WTC11 (cell line): Measurements from ENCODE around the gene ROMO1. TPM values are rescaled to one million over a fixed set of nuclear protein-coding genes. Genes with fewer than 3 reads are reported as not detected.

ENCODE experiments used
- ATAC-seq: fragments of 200-7000 bp; cut with Tn5 transposase; 2 replicates; pipeline ENCODE4 v1.10.0; 2021; ENCODE audit warnings: mild to moderate bottlenecking, moderate library complexity
- CTCF ChIA-PET: fragments of 300-600 bp; sonication (Branson Sonifier 250); formaldehyde crosslinking; loops from one replicate; lab custom pipeline; 2021; ENCODE audit warnings: antibody characterized with exemption; lab: Charles Lee
- POLR2A ChIA-PET: fragments of 350-600 bp; sonication (Branson Sonifier 250); formaldehyde crosslinking; loops from one replicate; lab custom pipeline; 2021; ENCODE audit warnings: antibody characterized with exemption; lab: Charles Lee
- DNase-seq: peaks from one replicate; pipeline ENCODE4 v3.0.0; 2021; ENCODE audit warnings: low spot score
- H3K27ac Mint-ChIP-seq: 2 replicates; pipeline ENCODE4 v1.8.0; 2021; ENCODE audit warnings: mixed read lengths
- H3K27me3 Mint-ChIP-seq: 2 replicates; pipeline ENCODE4 v1.8.0; 2021; ENCODE audit warnings: low read depth, mild to moderate bottlenecking, moderate library complexity, mixed read lengths
- H3K36me3 Mint-ChIP-seq: 2 replicates; pipeline ENCODE4 v1.8.0; 2021; ENCODE audit warnings: mixed read lengths
- H3K4me1 Mint-ChIP-seq: 2 replicates; pipeline ENCODE4 v1.8.0; 2022; ENCODE audit warnings: mixed read lengths
- H3K4me3 Mint-ChIP-seq: 2 replicates; pipeline ENCODE4 v1.8.0; 2021; ENCODE audit warnings: mild to moderate bottlenecking, moderate library complexity, mixed read lengths
- H3K9me3 Mint-ChIP-seq: 2 replicates; pipeline ENCODE4 v1.8.0; 2021; ENCODE audit warnings: mixed read lengths
- CREM ChIP-seq: sonication (generic); formaldehyde crosslinking; IDR thresholded peaks from 2 replicates; pipeline ENCODE4 v1.8.1; 2022; ENCODE audit warnings: mild to moderate bottlenecking, missing genetic modification reagents, moderate library complexity
- ETV6 ChIP-seq: sonication (generic); formaldehyde crosslinking; IDR thresholded peaks from 2 replicates; pipeline ENCODE4 v1.8.1; 2022; ENCODE audit warnings: mild to moderate bottlenecking, missing genetic modification reagents
- FOXP1 ChIP-seq: sonication (generic); formaldehyde crosslinking; IDR thresholded peaks from 2 replicates; pipeline ENCODE4 v1.8.0; 2022; ENCODE audit warnings: missing genetic modification reagents, mild to moderate bottlenecking, moderate library complexity, borderline replicate concordance
- GABPB1 ChIP-seq: sonication (generic); formaldehyde crosslinking; IDR thresholded peaks from 2 replicates; pipeline ENCODE4 v1.8.1; 2023; ENCODE audit warnings: mild to moderate bottlenecking, missing genetic modification reagents
- IRF2 ChIP-seq: sonication (generic); formaldehyde crosslinking; IDR thresholded peaks from 2 replicates; pipeline ENCODE4 v1.8.0; 2022; ENCODE audit warnings: low read depth, missing genetic modification reagents, borderline replicate concordance
- MAX ChIP-seq: sonication (generic); formaldehyde crosslinking; IDR thresholded peaks from 2 replicates; pipeline ENCODE4 v1.8.0; 2022; ENCODE audit warnings: mild to moderate bottlenecking, missing genetic modification reagents
- NFYB ChIP-seq: sonication (generic); formaldehyde crosslinking; conservative IDR thresholded peaks from 2 replicates; pipeline ENCODE4 v1.8.0; 2022; ENCODE audit warnings: low read depth, missing genetic modification reagents
- NR1H2 ChIP-seq: sonication (generic); formaldehyde crosslinking; IDR thresholded peaks from 2 replicates; pipeline ENCODE4 v1.9.0; 2021; ENCODE audit warnings: mild to moderate bottlenecking, moderate library complexity, missing genetic modification reagents
- NR2C2 ChIP-seq: sonication (generic); formaldehyde crosslinking; IDR thresholded peaks from 2 replicates; pipeline ENCODE4 v1.8.0; 2022; ENCODE audit warnings: mild to moderate bottlenecking, missing genetic modification reagents
- NR3C1 ChIP-seq: sonication (generic); formaldehyde crosslinking; conservative IDR thresholded peaks from 2 replicates; pipeline ENCODE4 v1.8.1; 2023; ENCODE audit warnings: low read depth, mild to moderate bottlenecking, missing genetic modification reagents
- RELA ChIP-seq: sonication (generic); formaldehyde crosslinking; IDR thresholded peaks from 2 replicates; pipeline ENCODE4 v1.8.1; 2022; ENCODE audit warnings: missing genetic modification reagents, mild to moderate bottlenecking, borderline replicate concordance
- SMAD3 ChIP-seq: sonication (generic); formaldehyde crosslinking; IDR thresholded peaks from 2 replicates; pipeline ENCODE4 v1.8.0; 2022; ENCODE audit warnings: missing genetic modification reagents, mild to moderate bottlenecking, borderline replicate concordance
- STAT6 ChIP-seq: sonication (generic); formaldehyde crosslinking; conservative IDR thresholded peaks from 2 replicates; pipeline ENCODE4 v1.8.1; 2023; ENCODE audit warnings: mild to moderate bottlenecking, low read depth, missing genetic modification reagents, moderate library complexity
- TCF7 ChIP-seq: sonication (generic); formaldehyde crosslinking; IDR thresholded peaks from 2 replicates; pipeline ENCODE4 v1.8.0; 2022; ENCODE audit warnings: mild to moderate bottlenecking, low read depth, missing genetic modification reagents, moderate library complexity
- TEAD1 ChIP-seq: sonication (generic); formaldehyde crosslinking; IDR thresholded peaks from 2 replicates; pipeline ENCODE4 v1.8.0; 2022; ENCODE audit warnings: mild to moderate bottlenecking, missing genetic modification reagents
- TEAD4 ChIP-seq: sonication (generic); formaldehyde crosslinking; IDR thresholded peaks from 2 replicates; pipeline ENCODE4 v1.8.0; 2022; ENCODE audit warnings: mild to moderate bottlenecking, missing genetic modification reagents
- USF1 ChIP-seq: sonication (generic); formaldehyde crosslinking; IDR thresholded peaks from 2 replicates; pipeline ENCODE4 v1.8.0; 2022; ENCODE audit warnings: mild to moderate bottlenecking, missing genetic modification reagents
- ZNF121 ChIP-seq: sonication (generic); formaldehyde crosslinking; IDR thresholded peaks from 2 replicates; pipeline ENCODE4 v1.8.0; 2023; ENCODE audit warnings: missing genetic modification reagents
- ZNF423 ChIP-seq: fragments of 250-450 bp; sonication (Bioruptor Pico); IDR thresholded peaks from 2 replicates; pipeline ENCODE4 v2.1.2; 2022; ENCODE audit warnings: mild to moderate bottlenecking, moderate library complexity
- total RNA-seq: library from RNA; stranded (reverse); gene quantifications from 3 replicates; pipeline ENCODE4 v1.2.3, GENCODE V29; 2021
- TF ChIP-seq, protein P1 (sequence below): sonication (generic); formaldehyde crosslinking; IDR thresholded peaks from 2 replicates; pipeline ENCODE4 v1.8.1; 2022; ENCODE audit warnings: low read depth, missing genetic modification reagents, borderline replicate concordance
- TF ChIP-seq, protein P2 (sequence below): sonication (generic); formaldehyde crosslinking; IDR thresholded peaks from 2 replicates; pipeline ENCODE4 v1.8.0; 2022; ENCODE audit warnings: missing genetic modification reagents
- TF ChIP-seq, protein P3 (sequence below): sonication (generic); formaldehyde crosslinking; IDR thresholded peaks from 2 replicates; pipeline ENCODE4 v1.8.1; 2022; ENCODE audit warnings: mild to moderate bottlenecking, moderate library complexity, missing genetic modification reagents
- TF ChIP-seq, protein P4 (sequence below): fragments of 250-450 bp; sonication (Bioruptor Pico); IDR thresholded peaks from 2 replicates; pipeline ENCODE4 v1.8.0; 2021; ENCODE audit warnings: mild to moderate bottlenecking

ROMO1 gene
- total RNA-seq, 1 experiment from 2014 or later, result 213 TPM

DNA sequence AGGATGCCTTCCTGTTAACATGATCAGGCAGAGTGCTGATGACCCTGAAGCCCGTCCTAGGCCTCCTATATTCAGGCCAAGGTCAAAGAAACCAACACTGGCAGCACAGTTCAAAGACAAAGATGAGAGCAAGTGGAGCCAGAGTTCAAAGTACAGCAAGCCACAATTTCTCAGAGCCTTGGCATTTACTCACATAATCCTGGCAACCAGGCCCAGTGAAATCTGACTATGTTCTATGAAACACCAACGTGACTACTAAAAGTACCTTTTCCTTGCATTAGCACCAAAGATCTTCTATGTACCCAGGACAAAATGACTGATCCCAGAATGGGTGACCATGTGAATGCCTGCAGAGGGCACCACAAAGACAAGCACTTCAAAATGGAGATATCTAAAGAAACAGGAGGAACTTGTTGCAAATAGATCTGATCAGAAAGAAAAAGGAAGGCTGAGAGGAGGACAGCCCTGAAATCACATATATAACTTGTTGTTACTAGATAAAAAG is 3.9 kb upstream of the ROMO1 start:
- TF ChIP-seq TEAD1 (CRISPR knock-in tag) (no peak), GABPB1 (peak; percentile 33; the same call in 1 of the 2 replicates)
- TF ChIP-seq, protein P1, sequence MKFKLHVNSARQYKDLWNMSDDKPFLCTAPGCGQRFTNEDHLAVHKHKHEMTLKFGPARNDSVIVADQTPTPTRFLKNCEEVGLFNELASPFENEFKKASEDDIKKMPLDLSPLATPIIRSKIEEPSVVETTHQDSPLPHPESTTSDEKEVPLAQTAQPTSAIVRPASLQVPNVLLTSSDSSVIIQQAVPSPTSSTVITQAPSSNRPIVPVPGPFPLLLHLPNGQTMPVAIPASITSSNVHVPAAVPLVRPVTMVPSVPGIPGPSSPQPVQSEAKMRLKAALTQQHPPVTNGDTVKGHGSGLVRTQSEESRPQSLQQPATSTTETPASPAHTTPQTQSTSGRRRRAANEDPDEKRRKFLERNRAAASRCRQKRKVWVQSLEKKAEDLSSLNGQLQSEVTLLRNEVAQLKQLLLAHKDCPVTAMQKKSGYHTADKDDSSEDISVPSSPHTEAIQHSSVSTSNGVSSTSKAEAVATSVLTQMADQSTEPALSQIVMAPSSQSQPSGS (CRISPR knock-in tag), result no peak
- H3K4me1 Mint-ChIP-seq, result peaks cover 15% of the 10 kb centered on the region
- H3K27me3 Mint-ChIP-seq, result no peaks in the 10 kb centered on the region
- ATAC-seq (no peak), DNase-seq (no peak)
- no peaks in the 10 kb centered on the region for H3K9me3 Mint-ChIP-seq
- peaks cover 18% of the 10 kb centered on the region for H3K36me3 Mint-ChIP-seq
- ChIA-PET POLR2A (no interaction called here), CTCF (no interaction called here)
- H3K4me3 Mint-ChIP-seq, result no peak overlapping the region
- H3K27ac Mint-ChIP-seq, result no peak overlapping the region

GRCh38 chr20:35695978-35696377 is 3.2 kb upstream of the ROMO1 start:
- no peak for DNase-seq
- Mint-ChIP-seq H3K4me1 (peaks cover 19% of the 10 kb centered on the region), H3K9me3 (no peaks in the 10 kb centered on the region), H3K4me3 (no peak overlapping the region), H3K36me3 (peaks cover 13% of the 10 kb centered on the region), H3K27ac (no peak overlapping the region), H3K27me3 (no peaks in the 10 kb centered on the region)
- ChIA-PET POLR2A (no interaction called here), CTCF (no interaction called here)
- TF ChIP-seq, protein P2, sequence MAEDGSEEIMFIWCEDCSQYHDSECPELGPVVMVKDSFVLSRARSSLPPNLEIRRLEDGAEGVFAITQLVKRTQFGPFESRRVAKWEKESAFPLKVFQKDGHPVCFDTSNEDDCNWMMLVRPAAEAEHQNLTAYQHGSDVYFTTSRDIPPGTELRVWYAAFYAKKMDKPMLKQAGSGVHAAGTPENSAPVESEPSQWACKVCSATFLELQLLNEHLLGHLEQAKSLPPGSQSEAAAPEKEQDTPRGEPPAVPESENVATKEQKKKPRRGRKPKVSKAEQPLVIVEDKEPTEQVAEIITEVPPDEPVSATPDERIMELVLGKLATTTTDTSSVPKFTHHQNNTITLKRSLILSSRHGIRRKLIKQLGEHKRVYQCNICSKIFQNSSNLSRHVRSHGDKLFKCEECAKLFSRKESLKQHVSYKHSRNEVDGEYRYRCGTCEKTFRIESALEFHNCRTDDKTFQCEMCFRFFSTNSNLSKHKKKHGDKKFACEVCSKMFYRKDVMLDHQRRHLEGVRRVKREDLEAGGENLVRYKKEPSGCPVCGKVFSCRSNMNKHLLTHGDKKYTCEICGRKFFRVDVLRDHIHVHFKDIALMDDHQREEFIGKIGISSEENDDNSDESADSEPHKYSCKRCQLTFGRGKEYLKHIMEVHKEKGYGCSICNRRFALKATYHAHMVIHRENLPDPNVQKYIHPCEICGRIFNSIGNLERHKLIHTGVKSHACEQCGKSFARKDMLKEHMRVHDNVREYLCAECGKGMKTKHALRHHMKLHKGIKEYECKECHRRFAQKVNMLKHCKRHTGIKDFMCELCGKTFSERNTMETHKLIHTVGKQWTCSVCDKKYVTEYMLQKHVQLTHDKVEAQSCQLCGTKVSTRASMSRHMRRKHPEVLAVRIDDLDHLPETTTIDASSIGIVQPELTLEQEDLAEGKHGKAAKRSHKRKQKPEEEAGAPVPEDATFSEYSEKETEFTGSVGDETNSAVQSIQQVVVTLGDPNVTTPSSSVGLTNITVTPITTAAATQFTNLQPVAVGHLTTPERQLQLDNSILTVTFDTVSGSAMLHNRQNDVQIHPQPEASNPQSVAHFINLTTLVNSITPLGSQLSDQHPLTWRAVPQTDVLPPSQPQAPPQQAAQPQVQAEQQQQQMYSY (CRISPR knock-in tag), result no peak
- TF ChIP-seq NR1H2 (CRISPR knock-in tag) (no peak), IRF2 (CRISPR knock-in tag) (no peak), TEAD4 (no peak), ZNF121 (CRISPR knock-in tag) (no peak), SMAD3 (CRISPR knock-in tag) (no peak), USF1 (CRISPR knock-in tag) (no peak), FOXP1 (CRISPR knock-in tag) (no peak), TCF7 (no peak), NR3C1 (no peak), RELA (CRISPR knock-in tag) (no peak), MAX (CRISPR knock-in tag) (no peak), ZNF423 (CRISPR knock-in tag) (no peak), ETV6 (CRISPR knock-in tag) (no peak), STAT6 (CRISPR knock-in tag) (no peak), NR2C2 (CRISPR knock-in tag) (no peak), CREM (CRISPR knock-in tag) (no peak), NFYB (no peak)
- TF ChIP-seq, protein P3, sequence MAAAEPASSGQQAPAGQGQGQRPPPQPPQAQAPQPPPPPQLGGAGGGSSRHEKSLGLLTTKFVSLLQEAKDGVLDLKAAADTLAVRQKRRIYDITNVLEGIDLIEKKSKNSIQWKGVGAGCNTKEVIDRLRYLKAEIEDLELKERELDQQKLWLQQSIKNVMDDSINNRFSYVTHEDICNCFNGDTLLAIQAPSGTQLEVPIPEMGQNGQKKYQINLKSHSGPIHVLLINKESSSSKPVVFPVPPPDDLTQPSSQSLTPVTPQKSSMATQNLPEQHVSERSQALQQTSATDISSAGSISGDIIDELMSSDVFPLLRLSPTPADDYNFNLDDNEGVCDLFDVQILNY, result no peak
- TF ChIP-seq, protein P4, sequence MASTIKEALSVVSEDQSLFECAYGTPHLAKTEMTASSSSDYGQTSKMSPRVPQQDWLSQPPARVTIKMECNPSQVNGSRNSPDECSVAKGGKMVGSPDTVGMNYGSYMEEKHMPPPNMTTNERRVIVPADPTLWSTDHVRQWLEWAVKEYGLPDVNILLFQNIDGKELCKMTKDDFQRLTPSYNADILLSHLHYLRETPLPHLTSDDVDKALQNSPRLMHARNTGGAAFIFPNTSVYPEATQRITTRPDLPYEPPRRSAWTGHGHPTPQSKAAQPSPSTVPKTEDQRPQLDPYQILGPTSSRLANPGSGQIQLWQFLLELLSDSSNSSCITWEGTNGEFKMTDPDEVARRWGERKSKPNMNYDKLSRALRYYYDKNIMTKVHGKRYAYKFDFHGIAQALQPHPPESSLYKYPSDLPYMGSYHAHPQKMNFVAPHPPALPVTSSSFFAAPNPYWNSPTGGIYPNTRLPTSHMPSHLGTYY (CRISPR knock-in tag), result no peak
- no peak for ATAC-seq
